Keratinocyte (primary cell): ENCODE results near the gene VSIG10L2.

Source experiments
- CTCF ChIP-seq, 3 experiments: IDR thresholded peaks in 1 of 3; conservative IDR thresholded peaks in 1 of 3; optimal IDR thresholded peaks in 1 of 3; 2 replicates in 2 of 3; 3 replicates in 1 of 3; pipeline versions ENCODE3 to v1.5.1; 2011; ENCODE audit warnings: low read length in 3 of 3, mild to moderate bottlenecking in 3 of 3, moderate library complexity in 2 of 3, control low read depth in 1 of 3, inconsistent platforms in 1 of 3; ENCODE audit not compliant: insufficient read depth in 2 of 3; ENCODE audit errors: extremely low read depth in 1 of 3
- EZH2 ChIP-seq: IDR thresholded peaks from one replicate; pipeline ENCODE4 v1.6.1; 2012; ENCODE audit warnings: inconsistent platforms, mild to moderate bottlenecking, low read length, moderate library complexity

- no peak for TF ChIP-seq CTCF (optimal IDR thresholded peaks at IDR 0.05 in 1 of 3, IDR thresholded peaks at IDR 0.05 in 1 of 3, conservative IDR thresholded peaks at IDR 0.05 in 1 of 3; ENCODE audit: extremely low read depth in 1 of 3, insufficient read depth in 2 of 3, low read length in 3 of 3)
- TF ChIP-seq EZH2 = no peak
These were observed 33.7 kb downstream of the VSIG10L2 start for GRCh38 chr11:125979511-125979910.
